H1 (cell line): Measurements from ENCODE around the gene TXNRD2. TPM values are rescaled to one million over a fixed set of nuclear protein-coding genes. Genes with fewer than 3 reads are reported as not detected.

ENCODE experiments used
- CTCF ChIA-PET: fragments of 300-600 bp; sonication (Branson Sonifier 250); formaldehyde crosslinking; loops from one replicate; lab custom pipeline; 2021; ENCODE audit not compliant: partially characterized antibody; lab: Charles Lee
- POLR2A ChIA-PET: fragments of 300-600 bp; sonication (Branson Sonifier 250); formaldehyde crosslinking; loops from one replicate; lab custom pipeline; 2021; ENCODE audit warnings: inconsistent platforms; ENCODE audit not compliant: partially characterized antibody; lab: Charles Lee
- DNase-seq, 2 experiments: peaks; one replicate each; pipeline versions ENCODE4 v3.0.0 to v3.0.0-alpha.2; 2010 to 2022; ENCODE audit warnings: low spot score in 2 of 2, low read depth in 1 of 2, mixed read lengths in 1 of 2
- FAIRE-seq: peaks from 2 replicates; lab custom pipeline; 2011; peaks lifted over from hg19 to GRCh38; lab: Jason Lieb, UNC
- H2AFZ ChIP-seq: 2 replicates; pipeline ENCODE4 v1.8.1; 2012; ENCODE audit warnings: low read length, inconsistent platforms
- H2AK5ac ChIP-seq: 2 replicates; pipeline ENCODE4 v1.6.1; 2013; ENCODE audit warnings: low read depth, low read length
- H2BK120ac ChIP-seq: replicated peaks from 2 replicates; pipeline ENCODE3; 2013; ENCODE audit warnings: low read depth, low read length, inconsistent platforms
- H2BK12ac ChIP-seq: 2 replicates; pipeline ENCODE4 v1.6.1; 2013; ENCODE audit warnings: low read depth, low read length
- H2BK15ac ChIP-seq: 2 replicates; pipeline ENCODE4 v1.6.1; 2013; ENCODE audit warnings: low read length
- H2BK20ac ChIP-seq: 2 replicates; pipeline ENCODE4 v1.6.1; 2013; ENCODE audit warnings: low read length
- H2BK5ac ChIP-seq: 2 replicates; pipeline ENCODE4 v1.6.1; 2013; ENCODE audit warnings: low read depth, low read length
- H3K14ac ChIP-seq: 2 replicates; pipeline ENCODE4 v1.6.1; 2013; ENCODE audit warnings: inconsistent platforms; ENCODE audit not compliant: insufficient read length
- H3K18ac ChIP-seq: 2 replicates; pipeline ENCODE4 v1.6.1; 2013; ENCODE audit warnings: low read length; ENCODE audit errors: extremely low read depth
- H3K23ac ChIP-seq: 2 replicates; pipeline ENCODE4 v1.6.1; 2013; ENCODE audit warnings: inconsistent platforms; ENCODE audit not compliant: insufficient read length
- H3K23me2 ChIP-seq: 2 replicates; pipeline ENCODE4 v1.6.1; 2013; ENCODE audit warnings: low read depth, low read length
- H3K27ac ChIP-seq: 2 replicates; pipeline ENCODE4 v1.6.1; 2011; ENCODE audit warnings: low read depth, low read length, inconsistent platforms
- H3K27me3 ChIP-seq, 4 experiments: replicated peaks in 1 of 4; 1 replicate in 1 of 4; 2 replicates in 3 of 4; pipeline versions ENCODE4 v1.6.1 to v1.8.1; 2011 to 2013; ENCODE audit warnings: low read length in 3 of 4, mild to moderate bottlenecking in 3 of 4, inconsistent platforms in 2 of 4, mixed read lengths in 2 of 4, moderate library complexity in 1 of 4; ENCODE audit not compliant: control insufficient read depth in 3 of 4, insufficient read depth in 3 of 4; ENCODE audit errors: extremely low read depth in 1 of 4
- H3K36me3 ChIP-seq, 4 experiments: 2 replicates each; pipeline versions ENCODE4 v1.6.1 to v1.8.1; 2011 to 2013; ENCODE audit warnings: mild to moderate bottlenecking in 4 of 4, low read length in 3 of 4, moderate library complexity in 2 of 4, control low read depth in 1 of 4, inconsistent platforms in 1 of 4; ENCODE audit not compliant: insufficient read depth in 4 of 4, control insufficient read depth in 2 of 4
- H3K4ac ChIP-seq: replicated peaks from 2 replicates; pipeline ENCODE3; 2013; ENCODE audit warnings: low read length, low read depth, mixed read lengths, inconsistent platforms; ENCODE audit not compliant: insufficient read length
- H3K4me1 ChIP-seq, 4 experiments: replicated peaks in 1 of 4; 1 replicate in 1 of 4; 2 replicates in 3 of 4; pipeline versions ENCODE4 v1.6.1 to v1.8.1; 2011 to 2013; ENCODE audit warnings: low read length in 3 of 4, inconsistent platforms in 2 of 4, mixed read lengths in 1 of 4; ENCODE audit not compliant: insufficient read depth in 4 of 4, control insufficient read depth in 3 of 4
- H3K4me2 ChIP-seq, 2 experiments: 2 replicates each; pipeline versions ENCODE4 v1.6.1 to v1.8.1; 2011 to 2013; ENCODE audit warnings: low read depth in 2 of 2, low read length in 2 of 2, control low read depth in 1 of 2, inconsistent platforms in 1 of 2, mild to moderate bottlenecking in 1 of 2; ENCODE audit not compliant: insufficient read depth in 1 of 2
- H3K4me3 ChIP-seq, 4 experiments: fragments of 200-600, 300-600 bp in 1 of 4; sonication (generic), shearing (Covaris generic), sonication (Bioruptor Twin) in 1 of 4; 2 replicates each; pipeline versions ENCODE4 v1.5.1 to v1.8.1; 2011 to 2016; ENCODE audit warnings: low read length in 4 of 4, low read depth in 3 of 4, control low read depth in 2 of 4, inconsistent platforms in 2 of 4, mild to moderate bottlenecking in 2 of 4, mixed read lengths in 1 of 4, moderate library complexity in 1 of 4; ENCODE audit not compliant: insufficient read depth in 2 of 4; ENCODE audit errors: extremely low read depth in 1 of 4
- H3K56ac ChIP-seq: replicated peaks from 2 replicates; pipeline ENCODE3; 2013; ENCODE audit warnings: low read depth, mild to moderate bottlenecking, mixed read lengths, low read length, inconsistent platforms; ENCODE audit not compliant: insufficient read length
- H3K79me1 ChIP-seq: 2 replicates; pipeline ENCODE4 v1.6.1; 2013; ENCODE audit warnings: low read depth, low read length, control low read depth
- H3K79me2 ChIP-seq, 2 experiments: 2 replicates each; pipeline versions ENCODE4 v1.6.1 to v1.8.1; 2012 to 2013; ENCODE audit warnings: low read length in 2 of 2, mild to moderate bottlenecking in 2 of 2, inconsistent platforms in 1 of 2; ENCODE audit not compliant: insufficient read depth in 2 of 2, control insufficient read depth in 1 of 2
- H3K9ac ChIP-seq, 4 experiments: replicated peaks in 1 of 4; 1 replicate in 1 of 4; 2 replicates in 3 of 4; pipeline versions ENCODE4 v1.6.1 to v1.8.1; 2011 to 2013; ENCODE audit warnings: low read depth in 3 of 4, low read length in 3 of 4, control low read depth in 2 of 4, mild to moderate bottlenecking in 2 of 4, moderate library complexity in 2 of 4, inconsistent platforms in 1 of 4; ENCODE audit errors: extremely low read depth in 1 of 4
- H3K9me3 ChIP-seq, 2 experiments: 2 replicates each; pipeline versions ENCODE4 v1.6.1 to v1.8.1; 2012 to 2013; ENCODE audit warnings: mild to moderate bottlenecking in 2 of 2, moderate library complexity in 2 of 2, control low read depth in 1 of 2, inconsistent platforms in 1 of 2, low read depth in 1 of 2, low read length in 1 of 2, mixed read lengths in 1 of 2; ENCODE audit not compliant: insufficient read depth in 2 of 2
- H4K20me1 ChIP-seq, 2 experiments: replicated peaks in 1 of 2; 2 replicates each; pipeline versions ENCODE3 to v1.8.1; 2011 to 2013; ENCODE audit warnings: inconsistent platforms in 2 of 2, low read length in 2 of 2, mild to moderate bottlenecking in 1 of 2; ENCODE audit not compliant: insufficient read depth in 2 of 2, control insufficient read depth in 1 of 2
- H4K5ac ChIP-seq: 2 replicates; pipeline ENCODE4 v1.6.1; 2013; ENCODE audit warnings: low read length, low read depth, mixed read lengths, inconsistent platforms; ENCODE audit not compliant: insufficient read length
- H4K8ac ChIP-seq: 2 replicates; pipeline ENCODE4 v1.8.0; 2013; ENCODE audit warnings: mild to moderate bottlenecking, moderate library complexity, low read length, inconsistent platforms; ENCODE audit not compliant: insufficient read depth; ENCODE audit errors: extremely low read depth
- H4K91ac ChIP-seq: replicated peaks from 2 replicates; pipeline ENCODE3; 2013; ENCODE audit warnings: low read length, mixed read lengths, inconsistent platforms; ENCODE audit not compliant: insufficient read length
- BACH1 ChIP-seq: IDR thresholded peaks from 2 replicates; pipeline ENCODE4 v1.6.1; 2012; ENCODE audit warnings: low read length, improper control_type of control experiment
- CHD2 ChIP-seq: IDR thresholded peaks from 2 replicates; pipeline ENCODE4 v1.6.1; 2012; ENCODE audit warnings: low read length, improper control_type of control experiment
- KDM4A ChIP-seq: IDR thresholded peaks from one replicate; pipeline ENCODE4 v1.7.1; 2012; ENCODE audit warnings: low read depth, mild to moderate bottlenecking, moderate library complexity, low read length, inconsistent platforms; ENCODE audit not compliant: severe bottlenecking
- RNF2 ChIP-seq: fragments of 200-900, 300-1000 bp; sonication (generic); IDR thresholded peaks from 2 replicates; pipeline ENCODE4 v1.7.1; 2016; ENCODE audit warnings: borderline replicate concordance, low read depth, mild to moderate bottlenecking, antibody characterized with exemption, low read length; ENCODE audit not compliant: poor library complexity, severe bottlenecking; ENCODE audit errors: missing control alignments
- SP2 ChIP-seq: IDR thresholded peaks from 2 replicates; pipeline ENCODE4 v1.6.1; 2012; ENCODE audit warnings: mild to moderate bottlenecking, low read length, inconsistent platforms
- SP4 ChIP-seq: IDR thresholded peaks from 2 replicates; pipeline ENCODE4 v1.6.1; 2012; ENCODE audit warnings: low read length, inconsistent platforms
- TCF12 ChIP-seq: IDR thresholded peaks from 2 replicates; pipeline ENCODE4 v1.6.1; 2011; ENCODE audit warnings: low read depth, mild to moderate bottlenecking, low read length
- WGBS, 2 experiments: shearing (Covaris generic) in 1 of 2; methylation state at CpG; one replicate each; pipeline versions ENCODE4 v1.1.6 to v1.1.7; 2013 to 2015; ENCODE audit warnings: low lambda C conversion rate in 2 of 2, mixed read lengths in 2 of 2, inconsistent platforms in 1 of 2, low coverage in 1 of 2, missing lambda C conversion rate in 1 of 2; ENCODE audit not compliant: insufficient replicate concordance in 2 of 2, insufficient coverage in 1 of 2, insufficient read length in 1 of 2; ENCODE audit errors: extremely low coverage in 1 of 2, missing lambda C conversion rate in 1 of 2; 5-methylcytosine and 5-hydroxymethylcytosine counted together
- polyA plus RNA-seq, 7 experiments: library from polyadenylated mRNA; depleted of rRNA in 3 of 7; stranded (reverse) in 5 of 7; unstranded in 2 of 7; fragments of >200 nt in 5 of 7; fragments of 200-250 nt in 2 of 7; gene quantifications; 1 replicate in 5 of 7; 2 replicates in 1 of 7; 4 replicates in 1 of 7; pipeline versions ENCODE4 v1.2.1 to v1.2.3, GENCODE V29; 2011 to 2013; ENCODE audit warnings: missing spikeins in 2 of 7, mixed read lengths in 2 of 7
- total RNA-seq: library from RNA; stranded (reverse); fragmentation: NEBNext Ultra II Directional; extraction: Animal tissue kit (Norgen Biotek cat#: 25700); gene quantifications from 2 replicates; pipeline ENCODE4 v1.2.1, GENCODE V29; 2021
- TF ChIP-seq, protein P1 (sequence below): IDR thresholded peaks from 2 replicates; pipeline ENCODE4 v1.6.1; 2011; ENCODE audit warnings: low read depth, mild to moderate bottlenecking, low read length; ENCODE audit not compliant: insufficient read depth

TXNRD2 gene
- total and polyA plus RNA-seq, 2 of the 8 experiments (the other 6 are each of a cell fraction or from before 2014, with no cell fraction given): 14.8 to 21.9 TPM

DNA sequence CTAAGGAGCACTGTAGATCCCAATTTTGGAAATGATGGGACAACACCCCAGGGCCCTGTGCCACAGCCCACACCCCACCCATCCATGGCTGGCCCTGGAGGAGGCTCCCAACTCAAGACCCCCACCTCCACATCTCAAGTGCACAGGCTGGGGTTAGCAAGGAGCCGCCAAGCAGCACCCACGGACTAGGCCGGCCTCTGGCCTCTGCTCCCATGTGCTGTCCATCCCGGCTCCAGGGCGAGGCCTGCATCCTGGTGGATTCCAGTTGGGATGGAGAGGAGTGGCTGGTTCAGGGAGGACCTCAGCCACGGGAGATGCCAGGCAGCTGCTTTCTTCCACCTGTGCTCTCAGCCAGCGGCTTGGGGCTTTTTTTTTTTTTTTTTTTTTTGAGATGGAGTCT lies 43.5 kb downstream of the TXNRD2 start:
- Histone ChIP-seq H2BK15ac (no peak overlapping the region), H3K23ac (no peak overlapping the region), H2BK20ac (no peak overlapping the region), H2AK5ac (no peak overlapping the region), H3K4me1 (peaks cover 1 to 5% (median 5%) of the 10 kb centered on the region in 4 experiments), H2BK12ac (no peak overlapping the region), H3K14ac (no peak overlapping the region), H4K91ac (no peak overlapping the region), H3K79me1 (no peaks in the 10 kb centered on the region), H3K23me2 (no peaks in the 10 kb centered on the region), H3K9ac (no peak overlapping the region), H3K27me3 (no peaks in the 10 kb centered on the region; a peak in 2 of 7 replicates), H4K8ac (no peak overlapping the region), H2BK120ac (no peak overlapping the region), H3K18ac (no peak overlapping the region), H3K56ac (no peak overlapping the region), H3K27ac (no peak overlapping the region), H3K4me3 (no peak overlapping the region), H3K9me3 (no peaks in the 10 kb centered on the region), H4K20me1 (no peaks in the 10 kb centered on the region), H3K36me3 (no peaks in the 10 kb centered on the region), H4K5ac (no peak overlapping the region), H3K4me2 (no peak overlapping the region), H3K4ac (no peak overlapping the region), H2BK5ac (no peak overlapping the region), H2AFZ (no peak overlapping the region), H3K79me2 (no peaks in the 10 kb centered on the region)
- ChIA-PET CTCF (interaction anchor here (1.2 to 10.1 kb wide), 7 partner anchors 8 to 193 kb away, joined by 3 to 69 read pairs (median 5); partner anchors contain the start of genes GNB1L and RTL10), POLR2A (interaction anchor here (1.1 kb wide), 1 partner anchor 17 kb away, joined by 3 read pairs; no protein-coding TSS in a partner anchor)
- 76% methylated on average over 6 of the region's 7 CpGs; no CpG with 5 or more reads in 1 of the 2 experiments for WGBS, 2 experiments
- no peak for DNase-seq
- TF ChIP-seq TCF12: no peak
- TF ChIP-seq BACH1: no peak
- no peak for TF ChIP-seq SP4
- TF ChIP-seq, protein P1, sequence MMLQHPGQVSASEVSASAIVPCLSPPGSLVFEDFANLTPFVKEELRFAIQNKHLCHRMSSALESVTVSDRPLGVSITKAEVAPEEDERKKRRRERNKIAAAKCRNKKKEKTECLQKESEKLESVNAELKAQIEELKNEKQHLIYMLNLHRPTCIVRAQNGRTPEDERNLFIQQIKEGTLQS: no peak
- TF ChIP-seq KDM4A: no peak
- TF ChIP-seq SP2: no peak
- no peak for TF ChIP-seq RNF2
- TF ChIP-seq CHD2: no peak
- FAIRE-seq: no peak
